ENCODE results near the gene MTNR1B. TPM values are rescaled to one million over a fixed set of nuclear protein-coding genes. Genes with fewer than 3 reads are reported as not detected.

The MTNR1B gene
- total RNA-seq (not detected), polyA plus RNA-seq (not detected)
- long read RNA-seq, donor 1, result 0 reads
- long read RNA-seq, donor 2, result 0 reads
- long read RNA-seq, donor 3, result 0 reads
- long read RNA-seq, donor 4, result 0 reads
- long read RNA-seq, donor 5, result 0 reads
- long read RNA-seq, donor 6, result 0 reads
- long read RNA-seq, donor 7, result 0 reads
- long read RNA-seq, donor 8, result 0 reads
- long read RNA-seq, donor 9, result 0 reads
- long read RNA-seq, donor 10, result 0 reads

GRCh38 chr11:92969634-92970347 is at the start of gene MTNR1B:
TSS of gene MTNR1B (plus strand) at chr11:92969651. CDS start at chr11:92969726, 75 bp downstream.
- intact Hi-C loops (cut with DNase I), result no loop called here
- Histone ChIP-seq H3K4me3 (no peak within 1 kb of the TSS), H3K36me3 (replicated peaks in 1 of 2) (no peaks in the 10 kb centered on the region), H3K4me1 (replicated peaks in 1 of 2) (no peaks in the 10 kb centered on the region), H3K27ac (no peak within 1 kb of the TSS), H3K9me3 (replicated peaks in 1 of 3) (no peaks in the 10 kb centered on the region), H3K27me3 (peaks cover 16% of the 10 kb centered on the region)
- TF ChIP-seq POLR2A (IDR thresholded peaks at IDR 0.05) (no peak), CTCF (IDR thresholded peaks at IDR 0.05) (no peak)
- 9 to 35% (median 14%) methylated on average over 22 to 58 of the region's 58 CpGs for WGBS, 4 donors
- DNase-seq, result no peak

GRCh38 chr11:92920331-92920730 is 49.1 kb upstream of the MTNR1B start:
- no peak overlapping the region for H3K27ac ChIP-seq

GRCh38 chr11:92922731-92923130 is 46.7 kb upstream of the MTNR1B start:
- WGBS, 4 donors, result 40 to 57% (median 47%) methylated on average over 1 of the region's 1 CpG
- intact Hi-C loops (cut with DNase I), result no loop called here
- H3K27me3 ChIP-seq, result no peaks in the 10 kb centered on the region
- DNase-seq, result no peak
- TF ChIP-seq CTCF (IDR thresholded peaks at IDR 0.05) (no peak), POLR2A (IDR thresholded peaks at IDR 0.05) (no peak)
- no peaks in the 10 kb centered on the region for H3K36me3 ChIP-seq (replicated peaks in 1 of 2)
- no peak overlapping the region for H3K4me3 ChIP-seq
- H3K4me1 ChIP-seq (replicated peaks in 1 of 2), result no peaks in the 10 kb centered on the region
- H3K9me3 ChIP-seq (replicated peaks in 1 of 3), result no peaks in the 10 kb centered on the region
- no peak overlapping the region for H3K27ac ChIP-seq

More at GRCh38 chr11:92920331-92920730, 49.1 kb upstream of the MTNR1B start:
- Histone ChIP-seq H3K27me3 (no peaks in the 10 kb centered on the region), H3K36me3 (replicated peaks in 1 of 2) (no peaks in the 10 kb centered on the region), H3K4me3 (no peak overlapping the region), H3K4me1 (replicated peaks in 1 of 2) (no peaks in the 10 kb centered on the region), H3K9me3 (replicated peaks in 1 of 3) (no peaks in the 10 kb centered on the region)
- TF ChIP-seq CTCF (IDR thresholded peaks at IDR 0.05), result no peak
- TF ChIP-seq POLR2A (IDR thresholded peaks at IDR 0.05), result no peak
- 21 to 33% (median 30%) methylated on average over 2 of the region's 2 CpGs for WGBS, 4 donors
- DNase-seq, result no peak
- intact Hi-C loops (cut with DNase I), result no loop called here

- H3K4me1 ChIP-seq (replicated peaks in 1 of 2), result no peaks in the 10 kb centered on the region
- TF ChIP-seq CTCF (IDR thresholded peaks at IDR 0.05), result no peak
- TF ChIP-seq POLR2A (IDR thresholded peaks at IDR 0.05), result no peak
- intact Hi-C loops (cut with DNase I), result no loop called here
- no peak overlapping the region for H3K27ac ChIP-seq
- no peaks in the 10 kb centered on the region for H3K9me3 ChIP-seq (replicated peaks in 1 of 3)
- DNase-seq, result no peak
- H3K27me3 ChIP-seq, result no peaks in the 10 kb centered on the region
- H3K36me3 ChIP-seq (replicated peaks in 1 of 2), result no peaks in the 10 kb centered on the region
- no peak overlapping the region for H3K4me3 ChIP-seq
- WGBS, 4 donors, result 78 to 85% (median 81%) methylated on average over 3 of the region's 3 CpGs
Measured at GRCh38 chr11:92929246-92929645, 40.2 kb upstream of the MTNR1B start.
